Epithelial cell of umbilical artery (primary cell): ENCODE measurements around the gene OR5A2. TPM values are rescaled to one million over a fixed set of nuclear protein-coding genes. Genes with fewer than 3 reads are reported as not detected.

Experiments used
- total RNA-seq: library from RNA; depleted of rRNA; stranded (reverse); fragments of >200 nt; gene quantifications from 2 replicates; pipeline ENCODE4 v1.2.3, GENCODE V29; 2014

Gene OR5A2
- not detected in 2 replicates for total RNA-seq

GRCh38 chr11:59426361-59427067, at the start of gene OR5A2:
TSS of gene OR5A2 (minus strand) at chr11:59426413. CDS start at chr11:59422953, 3,460 bp downstream.

DNA sequence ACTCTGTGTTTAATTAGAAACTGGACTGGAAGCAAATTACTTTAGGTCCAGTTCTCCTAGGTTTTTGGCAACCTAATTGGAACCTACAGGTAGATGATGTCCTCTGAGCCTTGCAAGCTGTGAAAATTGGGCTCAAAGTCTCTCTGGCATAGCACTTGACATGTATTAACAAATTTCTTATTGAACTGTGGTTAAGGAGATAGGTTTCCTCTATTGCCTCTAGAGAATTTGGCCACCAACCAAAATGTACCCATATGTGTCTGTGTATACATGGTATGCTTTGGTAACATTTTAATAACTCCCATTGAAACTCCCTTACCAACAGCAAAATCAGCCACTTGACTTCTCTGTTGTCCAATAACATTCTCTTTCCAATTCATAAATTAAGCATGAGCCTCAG, 46.8 kb upstream of the OR5A2 start, which contains the start of gene OR4D10:
OR4D10 (plus strand) TSS at position 301 of the 400 bp plus-strand sequence. CDS start 4,115 bp downstream, outside the sequence.

GRCh38 chr11:59456661-59457060, 30.4 kb upstream of the OR5A2 start, which contains the start of gene OR4D6:
TSS of gene OR4D6 (plus strand) at chr11:59456961. CDS start at chr11:59456961, 0 bp downstream.

DNA sequence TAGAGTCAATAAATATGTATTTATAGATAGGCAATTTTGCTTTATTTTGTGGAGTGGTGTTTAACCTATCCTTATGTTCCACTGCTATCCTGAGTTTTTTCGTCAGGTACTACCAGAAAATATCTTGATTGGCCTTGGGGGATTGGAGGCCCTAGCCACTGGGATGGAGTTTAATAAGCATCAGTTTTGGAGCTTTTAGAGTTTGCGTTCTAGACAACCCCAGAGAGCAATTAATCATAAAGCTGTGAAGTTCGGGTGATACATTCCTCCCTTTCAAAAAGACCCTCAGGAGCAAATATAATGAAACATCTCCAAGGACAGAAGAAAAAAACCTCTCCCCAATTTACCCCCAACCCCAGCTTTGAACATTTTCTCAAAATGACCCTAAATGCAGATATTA, 10.0 kb upstream of the OR5A2 start, which contains the start of gene OR5A1:
OR5A1 (plus strand) TSS at position 301 of the 400 bp plus-strand sequence. CDS start 6,700 bp downstream, outside the sequence.

Other genes starting within 250 kb of the OR5A2 start
- not detected in 2 replicates for gene MPEG1, start 213.5 kb downstream of the OR5A2 start, total RNA-seq
- gene OR5AN1, start 67.5 kb downstream of the OR5A2 start, total RNA-seq, result not detected in 2 replicates
- not detected in 2 replicates for gene OR5A1, start 10.1 kb upstream of the OR5A2 start, total RNA-seq
- gene OR4D6, start 30.5 kb upstream of the OR5A2 start, total RNA-seq, result not detected in 2 replicates
- gene OR4D10, start 46.9 kb upstream of the OR5A2 start, total RNA-seq, result not detected in 2 replicates
- gene OR4D11, start 77.2 kb upstream of the OR5A2 start, total RNA-seq, result not detected in 2 replicates
- not detected in 2 replicates for gene OR4D9, start 85.1 kb upstream of the OR5A2 start, total RNA-seq
- gene OSBP, start 189.4 kb upstream of the OR5A2 start, total RNA-seq, result 24.9 and 26.6 TPM in 2 replicates
- gene PATL1, start 242.6 kb upstream of the OR5A2 start, total RNA-seq, result 2.9 and 7.0 TPM in 2 replicates